ENCODE results near the gene TRDMT1. TPM values are rescaled to one million over a fixed set of nuclear protein-coding genes. Genes with fewer than 3 reads are reported as not detected.

TRDMT1 gene
- total RNA-seq, 1 donor from 2014 or later, result 9.1 TPM

DNA sequence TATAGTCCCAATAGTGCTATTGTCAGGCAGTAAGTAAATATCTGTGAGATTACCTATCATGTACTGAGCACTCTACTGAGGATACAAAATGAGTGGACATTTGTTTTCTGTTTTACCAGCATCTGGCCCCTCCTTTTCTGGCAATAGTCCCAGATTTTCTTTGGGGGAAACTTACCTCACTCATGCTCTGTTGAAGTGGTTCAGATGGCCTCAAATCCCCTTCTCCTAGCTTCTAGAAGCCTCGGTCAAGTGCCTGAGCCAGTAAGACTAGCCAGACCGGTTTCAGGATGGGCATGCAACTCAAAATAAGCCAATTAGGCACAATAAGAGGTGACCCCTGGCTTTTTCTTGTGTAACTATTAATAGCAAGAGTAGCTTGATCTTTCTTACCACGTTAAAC, 19.7 kb downstream of the TRDMT1 start:
- intact Hi-C loops (cut with micrococcal nuclease), result no loop called here

GRCh38 chr10:17181110-17181509, 20.4 kb downstream of the TRDMT1 start:
- intact Hi-C loops (cut with micrococcal nuclease), result no loop called here

DNA sequence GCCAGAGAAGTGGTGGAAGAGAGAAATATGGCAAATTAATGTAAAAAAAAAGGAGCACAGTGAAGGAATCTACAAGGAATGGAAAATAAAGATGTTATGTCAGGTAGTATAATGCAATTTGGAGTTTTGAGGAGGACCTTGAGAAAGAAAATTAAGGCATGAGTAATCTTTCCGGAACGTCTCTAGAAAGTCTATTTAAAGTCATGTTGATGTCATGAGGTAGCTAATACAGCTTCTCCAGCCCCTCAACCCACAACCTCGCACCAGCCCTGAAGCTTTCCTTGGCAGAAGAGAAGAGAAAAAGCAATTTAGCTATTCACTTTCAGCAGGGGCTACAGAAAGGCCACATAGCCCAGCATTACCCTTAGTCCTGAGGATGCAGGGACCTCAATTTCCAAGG, 22.5 kb downstream of the TRDMT1 start:
- intact Hi-C loops (cut with micrococcal nuclease), result loop anchor here (2.0 kb wide), 1 partner anchor 336 kb away; no protein-coding TSS in a partner anchor

GRCh38 chr10:17178006-17178405, 23.5 kb downstream of the TRDMT1 start:
- intact Hi-C loops (cut with micrococcal nuclease), result loop anchor here (2.0 kb wide), 1 partner anchor 335 kb away; no protein-coding TSS in a partner anchor

- intact Hi-C loops (cut with micrococcal nuclease), result no loop called here
These were observed 24.5 kb downstream of the TRDMT1 start for GRCh38 chr10:17177014-17177413.

DNA sequence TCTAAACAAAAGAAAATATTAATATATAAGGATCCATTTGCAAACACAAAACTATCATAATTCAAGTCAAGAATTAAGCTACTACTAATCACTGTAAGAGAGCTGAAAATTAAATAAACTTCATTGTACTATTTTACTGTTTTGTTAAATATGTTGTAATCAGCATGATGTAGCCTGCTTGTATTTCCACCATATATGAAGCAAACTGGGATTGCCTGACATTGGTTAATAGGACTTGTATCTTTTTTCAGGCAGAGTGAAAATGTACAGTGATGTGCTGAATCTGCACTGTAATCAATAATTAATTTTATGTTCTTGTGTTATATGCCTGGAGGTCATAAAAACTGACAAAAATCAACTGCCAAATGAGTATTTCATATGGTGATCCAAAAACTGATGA, 25.4 kb downstream of the TRDMT1 start:
- intact Hi-C loops (cut with micrococcal nuclease), result no loop called here

- intact Hi-C loops (cut with micrococcal nuclease), result no loop called here
These were observed 25.9 kb downstream of the TRDMT1 start for GRCh38 chr10:17175551-17175950.

- intact Hi-C loops (cut with micrococcal nuclease), result no loop called here
These were observed 26.8 kb downstream of the TRDMT1 start for GRCh38 chr10:17174626-17175025.

GRCh38 chr10:17171141-17171641, 30.3 kb downstream of the TRDMT1 start:
- intact Hi-C loops (cut with micrococcal nuclease), result no loop called here

- intact Hi-C loops (cut with micrococcal nuclease), result no loop called here
These were observed 31.7 kb downstream of the TRDMT1 start for GRCh38 chr10:17169803-17170202.

- intact Hi-C loops (cut with micrococcal nuclease), result no loop called here
These were observed 34.8 kb downstream of the TRDMT1 start for GRCh38 chr10:17166699-17167098.

DNA sequence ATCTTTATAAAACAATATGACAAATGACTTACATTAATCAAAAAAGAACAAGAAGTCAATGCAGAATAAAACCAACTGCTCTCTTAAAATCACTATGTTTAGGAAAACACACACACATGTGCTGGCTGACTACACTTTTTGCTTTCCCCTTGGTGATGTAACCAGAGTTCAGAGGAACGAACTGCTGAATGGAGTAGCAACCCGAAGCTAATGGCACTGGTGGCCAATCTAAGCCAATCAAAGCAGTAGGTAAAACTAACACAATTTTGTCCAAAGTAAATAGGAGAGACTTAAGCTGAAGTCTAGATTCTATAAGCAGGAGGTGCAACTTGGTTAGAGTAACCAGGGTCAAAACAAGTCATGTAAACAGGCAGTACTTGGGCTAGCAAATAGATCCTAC, 38.6 kb downstream of the TRDMT1 start:
- intact Hi-C loops (cut with micrococcal nuclease), result no loop called here

DNA sequence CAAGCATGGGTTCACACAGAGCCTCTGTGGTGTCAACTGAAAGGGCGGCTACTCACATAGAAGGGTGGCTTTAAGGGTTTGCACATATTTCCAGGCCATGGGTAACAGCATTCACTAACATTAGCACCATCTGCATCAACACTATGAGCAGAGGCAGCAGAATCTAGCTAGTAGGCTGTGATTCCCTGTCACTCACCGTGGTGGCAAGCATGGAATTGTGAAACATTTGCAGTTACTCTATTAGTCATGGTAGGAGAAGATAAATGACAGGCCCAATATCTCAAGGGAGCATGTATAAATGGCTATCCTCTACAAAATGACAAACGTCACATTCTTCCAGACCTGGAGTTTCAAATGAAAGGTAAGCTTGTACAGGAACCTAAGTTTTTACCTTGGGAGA, 39.7 kb downstream of the TRDMT1 start:
- intact Hi-C loops (cut with micrococcal nuclease), result no loop called here

DNA sequence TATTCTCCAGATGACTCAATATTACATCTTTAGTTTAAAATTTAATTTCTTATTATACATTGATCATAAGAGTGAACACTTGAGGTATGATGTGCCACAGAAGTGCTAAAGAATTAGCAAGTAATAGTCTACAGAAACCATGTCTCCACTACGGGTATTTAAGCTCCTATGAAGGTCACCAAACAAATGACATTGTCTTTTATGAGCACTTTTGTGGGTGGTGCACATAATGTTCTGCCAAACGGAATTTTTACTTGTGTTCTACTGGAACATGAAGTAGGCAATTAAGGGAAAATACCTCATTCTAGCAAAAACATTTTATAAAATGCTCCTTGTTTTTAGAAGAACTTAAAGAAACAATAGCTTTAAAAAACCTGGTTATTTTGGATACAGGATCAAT, 44.4 kb downstream of the TRDMT1 start:
- intact Hi-C loops (cut with micrococcal nuclease), result no loop called here

GRCh38 chr10:17155826-17156225, 45.6 kb downstream of the TRDMT1 start:
- intact Hi-C loops (cut with micrococcal nuclease), result no loop called here

DNA sequence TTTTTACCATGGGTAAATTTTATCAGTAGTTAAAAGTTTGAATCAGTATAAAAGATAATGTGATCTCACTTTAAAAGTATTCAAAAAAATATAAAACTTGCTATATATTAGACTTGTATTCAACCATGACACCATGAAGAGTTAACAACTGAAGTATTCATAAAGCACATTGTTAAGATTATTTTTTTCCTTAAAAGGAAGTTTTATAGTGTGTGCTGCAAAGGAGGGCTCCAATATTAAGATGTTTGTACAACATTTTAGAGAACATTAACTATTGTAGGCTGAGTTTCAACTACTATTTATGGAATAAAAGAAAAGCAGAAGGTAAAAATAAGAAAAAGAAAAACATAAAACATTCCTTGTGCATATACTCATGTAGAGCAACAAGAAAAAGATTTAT, 47.4 kb downstream of the TRDMT1 start:
- intact Hi-C loops (cut with micrococcal nuclease), result no loop called here

DNA sequence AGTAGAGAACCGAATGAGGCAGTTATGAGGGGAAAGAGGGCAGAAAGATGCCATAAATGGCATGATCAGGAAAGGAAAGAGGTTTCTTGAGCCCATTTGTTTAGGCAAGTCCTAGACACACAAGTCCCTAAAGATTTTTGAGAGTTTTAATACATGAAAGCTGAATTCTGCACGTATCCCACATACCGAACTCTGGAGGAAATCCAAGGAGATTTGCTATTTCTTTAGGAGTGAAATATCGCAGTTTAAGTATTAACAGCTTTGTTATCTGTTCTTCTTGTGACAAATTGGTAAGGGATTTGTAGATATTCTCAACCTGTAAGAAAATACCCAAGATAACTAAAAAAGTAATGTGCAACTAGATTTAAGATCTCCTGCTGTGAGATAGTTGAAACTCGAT, 48.2 kb downstream of the TRDMT1 start:
- intact Hi-C loops (cut with micrococcal nuclease), result no loop called here

DNA sequence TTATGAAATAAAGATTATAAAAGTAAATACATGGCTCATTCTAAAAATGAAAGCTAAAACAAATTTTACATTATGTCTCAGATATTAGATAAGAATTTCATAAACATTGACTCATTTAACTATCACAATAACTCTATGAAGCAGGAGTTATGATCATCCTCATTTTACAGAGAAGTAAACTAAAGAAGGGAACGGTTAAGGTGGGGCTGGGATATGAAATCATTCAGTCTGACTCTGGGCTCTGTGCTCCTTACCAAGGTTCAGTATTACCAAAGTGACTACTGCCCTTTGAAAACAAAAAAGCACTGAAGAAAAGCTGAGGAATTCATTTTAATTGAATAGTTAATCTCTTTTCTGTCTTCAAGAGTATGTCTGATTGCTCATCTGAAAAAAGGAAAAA, 49.8 kb downstream of the TRDMT1 start:
- intact Hi-C loops (cut with micrococcal nuclease), result no loop called here

- intact Hi-C loops (cut with micrococcal nuclease), result no loop called here
These were observed 53.5 kb downstream of the TRDMT1 start for GRCh38 chr10:17147884-17148489.

GRCh38 chr10:17146892-17147291, 54.6 kb downstream of the TRDMT1 start:
- intact Hi-C loops (cut with micrococcal nuclease), result no loop called here

- intact Hi-C loops (cut with micrococcal nuclease), result loop anchor here (2.0 kb wide), 2 partner anchors 116 to 142 kb away; no protein-coding TSS in a partner anchor
These were observed 56.2 kb downstream of the TRDMT1 start for GRCh38 chr10:17145239-17145638.

- intact Hi-C loops (cut with micrococcal nuclease), result loop anchor here (1.0 to 2.0 kb wide), 4 partner anchors 57 to 142 kb away; partner anchors contain the start of gene TRDMT1
These were observed 56.7 kb downstream of the TRDMT1 start for GRCh38 chr10:17144757-17145156.

GRCh38 chr10:17144032-17144431, 57.4 kb downstream of the TRDMT1 start:
- intact Hi-C loops (cut with micrococcal nuclease), result loop anchor here (1.0 to 2.0 kb wide), 4 partner anchors 57 to 141 kb away; partner anchors contain the start of gene TRDMT1

Measured in T-helper 1 cell treated with Interleukin-12 subunit alpha and Interleukin-12 subunit beta and Interleukin-4 antibody, amounts not matched to agents 30 ng/mL and 1 ng/mL, for 36 hours (primary cell).